Uterus (tissue), 4 donors: ENCODE measurements around the gene ZFAND3. TPM values are rescaled to one million over a fixed set of nuclear protein-coding genes. Genes with fewer than 3 reads are reported as not detected.

Experiments
- DNase-seq, 2 donors: peaks; one replicate each; pipeline ENCODE4 v3.0.0-alpha.2; 2019 to 2020
- H3K27ac ChIP-seq, 2 donors: fragments of 200-600 bp; sonication (generic); 1 replicate in 1 of 2; 2 replicates in 1 of 2; pipeline ENCODE4 v1.5.1; 2016 to 2018
- H3K27me3 ChIP-seq, 2 donors: fragments of 200-600 bp; sonication (generic); one replicate each; pipeline ENCODE4 v1.5.1; 2018 to 2019; ENCODE audit warnings: control low read depth in 1 of 2
- H3K36me3 ChIP-seq, 2 donors: fragments of 200-600 bp; sonication (generic); one replicate each; pipeline ENCODE4 v1.5.1; 2019; ENCODE audit warnings: control low read depth in 1 of 2
- H3K4me1 ChIP-seq, 2 donors: fragments of 200-600 bp; sonication (generic); one replicate each; pipeline ENCODE4 v1.5.1; 2018 to 2019; ENCODE audit warnings: control low read depth in 1 of 2
- H3K4me3 ChIP-seq, 2 donors: fragments of 200-600 bp; sonication (generic); 1 replicate in 1 of 2; 2 replicates in 1 of 2; pipeline ENCODE4 v1.5.1; 2018 to 2019; ENCODE audit warnings: mild to moderate bottlenecking in 1 of 2
- H3K9me3 ChIP-seq, 2 donors: fragments of 200-600 bp; sonication (generic); one replicate each; pipeline ENCODE4 v1.5.1; 2019; ENCODE audit warnings: control low read depth in 1 of 2
- CTCF ChIP-seq, 4 experiments: fragments of 200-600 bp in 2 of 4; fragments of 450-650 bp in 2 of 4; sonication (generic) in 2 of 4; IDR thresholded peaks; one replicate each; pipeline ENCODE4 v1.5.1; 2016 to 2019; ENCODE audit warnings: antibody characterized with exemption in 4 of 4, mild to moderate bottlenecking in 2 of 4, moderate library complexity in 1 of 4
- POLR2A ChIP-seq, 2 donors: fragments of 450-650 bp; IDR thresholded peaks; one replicate each; pipeline ENCODE4 v1.6.1; 2016; ENCODE audit warnings: antibody characterized with exemption in 2 of 2, mild to moderate bottlenecking in 1 of 2, moderate library complexity in 1 of 2
- intact Hi-C: fragments of 100-400 bp; cut with DNase I; formaldehyde crosslinking; loops from one replicate; pipeline ENCODE4 v1.15.1; 2023; ENCODE audit warnings: low total_unique reads
- total RNA-seq, 4 donors: library from RNA; depleted of rRNA in 3 of 4; stranded (reverse); fragments of >200 nt in 3 of 4; gene quantifications; one replicate each; pipeline versions ENCODE4 v1.1.0 to v1.2.4, GENCODE V29; 2014 to 2023
- donor health status: DM: yes; HTN: yes; CAD: no.

The ZFAND3 gene
- total RNA-seq, 4 donors from 2014 or later, result 5.0 to 81.9 (median 54.6) TPM

- no peak for DNase-seq
- H3K27me3 ChIP-seq, result no peaks in the 10 kb centered on the region
- TF ChIP-seq POLR2A (IDR thresholded peaks at IDR 0.05) (no peak), CTCF (IDR thresholded peaks at IDR 0.05) (no peak)
- intact Hi-C loops, result no loop called here
- no peaks in the 10 kb centered on the region for H3K36me3 ChIP-seq
- no peak overlapping the region for H3K27ac ChIP-seq
- H3K4me1 ChIP-seq, result no peaks in the 10 kb centered on the region
- no peak overlapping the region for H3K4me3 ChIP-seq
- no peaks in the 10 kb centered on the region for H3K9me3 ChIP-seq
Measured at GRCh38 chr6:38161331-38161730, 341.8 kb downstream of the ZFAND3 start.

- H3K27me3 ChIP-seq, result no peaks in the 10 kb centered on the region
- intact Hi-C loops, result no loop called here
- H3K4me1 ChIP-seq, result no peaks in the 10 kb centered on the region
- H3K9me3 ChIP-seq, result no peaks in the 10 kb centered on the region
- no peak for TF ChIP-seq CTCF (IDR thresholded peaks at IDR 0.05)
- TF ChIP-seq POLR2A (IDR thresholded peaks at IDR 0.05), result no peak
- no peak overlapping the region for H3K4me3 ChIP-seq
- H3K27ac ChIP-seq, result no peak overlapping the region
- H3K36me3 ChIP-seq, result no peaks in the 10 kb centered on the region
- no peak for DNase-seq
Measured at GRCh38 chr6:38161754-38162492, 342.4 kb downstream of the ZFAND3 start.

GRCh38 chr6:38162493-38163185, 343.1 kb downstream of the ZFAND3 start:
- TF ChIP-seq POLR2A (IDR thresholded peaks at IDR 0.05) (no peak), CTCF (IDR thresholded peaks at IDR 0.05) (no peak)
- H3K4me1 ChIP-seq, result no peaks in the 10 kb centered on the region
- H3K36me3 ChIP-seq, result no peaks in the 10 kb centered on the region
- no peak overlapping the region for H3K4me3 ChIP-seq
- no peak for DNase-seq
- intact Hi-C loops, result no loop called here
- no peak overlapping the region for H3K27ac ChIP-seq
- no peaks in the 10 kb centered on the region for H3K27me3 ChIP-seq
- no peaks in the 10 kb centered on the region for H3K9me3 ChIP-seq

- Histone ChIP-seq H3K9me3 (no peaks in the 10 kb centered on the region), H3K27me3 (no peaks in the 10 kb centered on the region), H3K4me1 (no peaks in the 10 kb centered on the region), H3K27ac (no peak overlapping the region), H3K4me3 (no peak overlapping the region), H3K36me3 (no peaks in the 10 kb centered on the region)
- DNase-seq, result no peak
- TF ChIP-seq CTCF (IDR thresholded peaks at IDR 0.05) (no peak), POLR2A (IDR thresholded peaks at IDR 0.05) (no peak)
- intact Hi-C loops, result no loop called here
Measured at GRCh38 chr6:38163186-38164130, 343.9 kb downstream of the ZFAND3 start.
